ENCODE results near the gene CEMP1. TPM values are rescaled to one million over a fixed set of nuclear protein-coding genes. Genes with fewer than 3 reads are reported as not detected.

CEMP1 gene
- total RNA-seq, 3 donors from 2014 or later, result 0.89 to 1.2 TPM; not detected in 1

- no peak overlapping the region for H3K4me3 ChIP-seq
- intact Hi-C loops (cut with DNase I, micrococcal nuclease), result loop anchor here in 1 of 2 donors (10.0 kb wide), 1 partner anchor 160 kb away; no protein-coding TSS in a partner anchor
- no peak for TF ChIP-seq CTCF (IDR thresholded peaks at IDR 0.05)
- DNase-seq (no peak), ATAC-seq (no peak)
- peaks cover 6% of the 10 kb centered on the region for H3K4me1 ChIP-seq (ENCODE audit: low read depth)
- H3K36me3 ChIP-seq (ENCODE audit: low read depth), result no peaks in the 10 kb centered on the region
- no peaks in the 10 kb centered on the region for H3K9me3 ChIP-seq
Observed at GRCh38 chr16:2495041-2495440, 36.2 kb downstream of the CEMP1 start.

GRCh38 chr16:2494616-2495015 is 36.6 kb downstream of the CEMP1 start:
- DNase-seq, result no peak
- Histone ChIP-seq H3K36me3 (ENCODE audit: low read depth) (no peaks in the 10 kb centered on the region), H3K4me3 (no peak overlapping the region), H3K4me1 (ENCODE audit: low read depth) (peaks cover 6% of the 10 kb centered on the region), H3K9me3 (no peaks in the 10 kb centered on the region)
- intact Hi-C loops (cut with DNase I, micrococcal nuclease), result loop anchor here in 1 of 2 donors (10.0 kb wide), 1 partner anchor 160 kb away; no protein-coding TSS in a partner anchor
- no peak for TF ChIP-seq CTCF (IDR thresholded peaks at IDR 0.05)
- no peak for ATAC-seq

- DNase-seq (no peak), ATAC-seq (no peak)
- Histone ChIP-seq H3K4me3 (no peak overlapping the region), H3K36me3 (ENCODE audit: low read depth) (no peaks in the 10 kb centered on the region), H3K9me3 (no peaks in the 10 kb centered on the region), H3K4me1 (ENCODE audit: low read depth) (peaks cover 6% of the 10 kb centered on the region)
- no peak for TF ChIP-seq CTCF (IDR thresholded peaks at IDR 0.05)
- intact Hi-C loops (cut with DNase I, micrococcal nuclease), result loop anchor here in 1 of 2 donors (10.0 kb wide), 1 partner anchor 159 kb away; no protein-coding TSS in a partner anchor
Observed at GRCh38 chr16:2493605-2494004, 37.6 kb downstream of the CEMP1 start.

- peak in 1 of 3 donors; percentile 48 for DNase-seq
- no peak for TF ChIP-seq CTCF (IDR thresholded peaks at IDR 0.05)
- H3K36me3 ChIP-seq (ENCODE audit: low read depth), result no peaks in the 10 kb centered on the region
- no peak overlapping the region for H3K4me3 ChIP-seq
- no peaks in the 10 kb centered on the region for H3K9me3 ChIP-seq
- intact Hi-C loops (cut with DNase I, micrococcal nuclease), result loop anchor here in 1 of 2 donors (10.0 kb wide), 1 partner anchor 157 kb away; no protein-coding TSS in a partner anchor
- peaks cover 3% of the 10 kb centered on the region for H3K4me1 ChIP-seq (ENCODE audit: low read depth)
- ATAC-seq, result peak; percentile 84
Observed at GRCh38 chr16:2492292-2492691, 38.9 kb downstream of the CEMP1 start.

GRCh38 chr16:2490190-2491105 is 40.8 kb downstream of the CEMP1 start:
- no peak overlapping the region for H3K4me3 ChIP-seq
- no peak for TF ChIP-seq CTCF (IDR thresholded peaks at IDR 0.05)
- DNase-seq (no peak), ATAC-seq (no peak)
- intact Hi-C loops (cut with DNase I, micrococcal nuclease), result loop anchor here in 1 of 2 donors (10.0 kb wide), 1 partner anchor 156 kb away; no protein-coding TSS in a partner anchor
- H3K4me1 ChIP-seq (ENCODE audit: low read depth), result no peaks in the 10 kb centered on the region
- H3K9me3 ChIP-seq, result no peaks in the 10 kb centered on the region
- H3K36me3 ChIP-seq (ENCODE audit: low read depth), result no peaks in the 10 kb centered on the region

Data from mucosa of descending colon (tissue), 3 donors.